Measurements from ENCODE around the gene FBXO28.
"Not testable (repeated sequence)": the region's sequence is repeated elsewhere in the genome, so short reads cannot be mapped to it uniquely, and the experiment has no call there.

The FBXO28 gene

GRCh38 chr1:224192082-224192788 lies 78.3 kb downstream of the FBXO28 start:
- no peak for DNase-seq

DNA sequence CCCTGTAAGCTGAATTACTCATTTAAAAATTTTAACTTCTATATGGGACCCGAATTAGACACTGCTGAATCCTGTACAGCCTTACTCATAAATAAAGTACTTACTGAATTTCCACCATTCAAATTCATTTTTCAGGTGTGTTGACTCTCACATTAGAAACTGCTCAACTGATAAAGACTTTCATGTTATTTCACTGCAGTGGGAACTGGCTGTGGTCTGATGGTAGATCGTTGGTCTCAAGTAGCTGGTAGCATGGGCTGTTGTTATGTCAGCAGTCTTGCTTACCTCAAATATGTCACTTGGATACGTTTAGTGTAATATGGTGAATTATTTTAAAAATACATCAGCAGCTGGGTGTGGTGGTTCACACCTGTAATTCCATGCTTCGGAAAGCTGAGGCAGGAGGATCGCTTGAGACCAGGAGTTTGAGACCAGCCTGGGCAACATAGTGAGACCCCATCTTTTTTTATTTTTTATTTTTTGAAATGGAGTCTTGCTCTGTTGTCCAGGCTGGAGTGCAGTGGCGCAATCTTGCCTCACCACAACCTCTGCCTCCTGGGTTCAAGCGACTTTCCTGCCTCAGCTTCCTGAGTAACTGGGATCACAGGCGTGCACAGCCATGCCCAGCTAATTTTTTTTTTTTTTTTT lies 79.5 kb downstream of the FBXO28 start:
- no peak for DNase-seq

GRCh38 chr1:224196813-224197600 lies 83.1 kb downstream of the FBXO28 start:
- DNase-seq: no peak

GRCh38 chr1:224198572-224198971 lies 84.7 kb downstream of the FBXO28 start:
- no peak for DNase-seq

DNA sequence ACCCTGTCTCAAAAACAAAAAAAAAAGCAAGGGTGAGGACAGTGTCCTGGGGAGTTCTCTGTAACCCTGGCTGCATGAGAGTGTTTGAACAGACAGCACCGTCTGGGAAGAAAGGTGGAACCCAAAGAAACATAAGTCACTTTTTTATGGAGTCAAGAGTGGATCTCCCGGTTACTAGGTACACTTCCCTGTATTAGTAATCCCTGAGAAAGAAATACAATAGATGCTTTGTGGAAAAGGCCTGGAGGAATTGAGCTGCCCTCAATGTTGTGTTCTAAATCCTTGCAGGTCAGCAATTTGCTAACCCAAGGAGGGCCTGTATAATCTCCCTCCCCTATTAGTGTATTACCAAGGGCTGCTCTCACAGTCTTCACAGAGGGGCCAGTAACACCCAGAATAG lies 85.8 kb downstream of the FBXO28 start:
- DNase-seq: no peak

DNA sequence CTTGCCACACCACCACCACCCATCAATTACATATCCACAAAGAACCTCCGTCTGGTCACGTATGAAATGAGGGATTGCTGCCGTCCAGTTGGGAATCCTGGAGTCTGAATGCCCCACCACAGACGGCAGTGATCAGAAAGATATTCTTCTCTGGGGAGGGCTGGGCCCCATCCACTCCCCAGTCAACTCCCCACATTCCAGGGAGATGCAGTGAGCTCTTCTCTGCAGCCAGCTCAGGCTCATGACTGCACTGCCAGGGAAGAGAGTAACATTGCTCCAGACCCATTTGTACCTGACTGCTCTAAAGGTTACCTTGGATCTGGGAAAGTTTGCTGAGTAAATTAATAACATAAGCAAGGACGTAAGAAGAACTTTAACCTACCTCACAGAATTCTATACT lies 87.5 kb downstream of the FBXO28 start:
- DNase-seq: no peak

DNA sequence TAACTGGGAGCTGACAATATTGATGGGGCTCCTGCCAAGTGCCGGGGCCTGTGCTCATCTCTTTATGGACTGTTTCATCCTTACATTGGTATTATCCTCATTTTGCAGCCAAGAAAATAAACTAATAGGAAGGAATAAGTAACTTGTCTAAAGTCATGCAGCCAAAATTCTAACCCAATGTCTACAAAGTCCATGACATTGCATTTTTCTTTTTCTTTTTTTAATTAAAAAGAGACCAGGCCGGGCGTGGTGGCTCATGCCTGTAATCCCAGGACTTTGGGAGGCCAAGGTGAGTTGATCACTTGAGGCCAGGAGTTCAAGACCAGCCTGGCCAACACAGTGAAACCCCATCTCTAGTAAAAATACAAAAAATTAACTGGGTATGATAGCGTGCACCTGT lies 87.9 kb downstream of the FBXO28 start:
- no peak for DNase-seq

- peak; percentile 85 for DNase-seq
Measured at GRCh38 chr1:224203243-224204016, 89.5 kb downstream of the FBXO28 start.

DNA sequence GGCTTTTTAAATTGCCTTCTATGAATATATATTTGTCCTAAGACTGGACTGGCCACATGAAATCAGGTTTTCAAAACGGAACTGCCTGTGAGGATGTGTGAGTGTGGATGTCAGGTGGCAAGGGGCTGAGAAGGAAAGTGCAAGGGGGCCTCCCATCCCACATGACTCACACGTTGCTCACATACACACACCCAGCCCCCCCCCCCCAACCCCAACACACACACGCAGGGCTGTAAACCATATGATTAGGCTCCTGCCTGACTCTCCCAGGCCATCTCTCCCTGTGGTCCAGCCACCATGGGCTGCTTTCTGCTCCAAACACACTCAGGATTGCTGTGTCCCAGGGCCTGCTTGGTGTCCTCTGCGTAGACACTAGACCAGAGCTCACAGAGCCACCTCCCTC lies 91.5 kb downstream of the FBXO28 start:
- peak; percentile 81 for DNase-seq

- DNase-seq: not testable (repeated sequence)
Measured at GRCh38 chr1:224205931-224206538, 92.1 kb downstream of the FBXO28 start.

DNA sequence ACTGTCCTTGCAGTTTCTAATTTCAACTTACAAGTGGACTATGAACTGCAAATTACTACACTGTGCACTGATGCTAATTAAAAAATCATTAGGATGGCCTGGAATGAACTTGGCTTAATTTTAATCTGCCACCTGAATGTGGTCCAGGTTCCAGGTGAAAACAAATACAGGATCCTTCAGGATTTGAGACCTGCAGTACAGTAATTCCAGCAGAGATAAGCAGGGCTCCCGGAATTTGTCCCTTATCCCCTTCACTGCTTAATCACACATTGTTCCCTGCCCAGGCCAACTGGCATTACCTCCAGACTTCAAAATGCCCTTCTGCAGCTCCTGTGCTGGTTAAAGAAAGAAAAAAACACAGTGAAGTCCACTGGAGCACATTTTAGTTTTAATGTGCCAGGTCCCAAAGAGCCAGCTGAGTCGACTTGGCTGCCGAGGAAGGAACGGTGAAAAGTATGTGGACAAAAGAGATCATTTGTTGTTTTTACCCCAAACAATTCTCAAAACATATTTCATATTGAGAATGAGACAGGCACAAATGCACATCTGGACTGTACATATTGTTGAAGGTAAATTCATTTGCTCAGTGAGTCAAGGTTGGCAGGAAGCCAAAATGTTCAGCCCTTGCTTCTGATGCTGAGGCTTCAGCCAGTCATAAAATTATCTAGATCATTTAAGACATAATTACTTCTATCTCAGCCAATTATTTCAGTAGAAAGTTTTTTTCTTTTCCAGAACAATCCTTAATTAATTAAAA lies 97.5 kb downstream of the FBXO28 start:
- peak; percentile 63 for DNase-seq

Measured in fibroblast of skin of scalp (primary cell).